GM21529 (cell line): ENCODE measurements around the gene KRTAP5-1.
"Not testable (repeated sequence)": the region's sequence is repeated elsewhere in the genome, so short reads cannot be mapped to it uniquely, and the experiment has no call there.

Experiments
- ATAC-seq: cut with Tn5 transposase; IDR thresholded peaks from one replicate; pipeline ENCODE4 v1.9.1; 2021; ENCODE audit not compliant: unreplicated experiment

Gene KRTAP5-1

GRCh38 chr11:1584661-1585370, at the start of gene KRTAP5-1:
TSS of gene KRTAP5-1 (minus strand) at chr11:1585283. CDS start at chr11:1585249, 34 bp downstream.
- ATAC-seq = not testable (repeated sequence)

GRCh38 chr11:1633864-1634263, 48.8 kb upstream of the KRTAP5-1 start:
- ATAC-seq = no peak

- ATAC-seq = no peak
Observed at GRCh38 chr11:1632053-1632714, 47.1 kb upstream of the KRTAP5-1 start.

- no peak for ATAC-seq
Observed at GRCh38 chr11:1631066-1631568, 46.0 kb upstream of the KRTAP5-1 start.

- ATAC-seq = no peak
Observed at GRCh38 chr11:1630271-1630670, 45.2 kb upstream of the KRTAP5-1 start.

- ATAC-seq = no peak
Observed at GRCh38 chr11:1629326-1630185, 44.5 kb upstream of the KRTAP5-1 start, which contains the start of gene KRTAP5-5. TSS of gene KRTAP5-5 (plus strand) at chr11:1629775. CDS start at chr11:1629841, 66 bp downstream.

- ATAC-seq = no peak
Observed at GRCh38 chr11:1628506-1629325, 43.6 kb upstream of the KRTAP5-1 start.

- ATAC-seq = no peak
Observed at GRCh38 chr11:1625541-1625940, 40.5 kb upstream of the KRTAP5-1 start.

GRCh38 chr11:1624621-1625020, 39.5 kb upstream of the KRTAP5-1 start:
- ATAC-seq = no peak

- ATAC-seq = no peak
Observed at GRCh38 chr11:1623716-1624115, 38.6 kb upstream of the KRTAP5-1 start.

- ATAC-seq = no peak
Observed at GRCh38 chr11:1622086-1622485, 37.0 kb upstream of the KRTAP5-1 start, which contains the start of gene KRTAP5-4. TSS of gene KRTAP5-4 (minus strand) at chr11:1622138. CDS start at chr11:1622093, 45 bp downstream.

GRCh38 chr11:1619449-1619848, 34.4 kb upstream of the KRTAP5-1 start:
- no peak for ATAC-seq

GRCh38 chr11:1618231-1618630, 33.1 kb upstream of the KRTAP5-1 start:
- no peak for ATAC-seq

GRCh38 chr11:1608363-1608762, 23.3 kb upstream of the KRTAP5-1 start, which contains the start of gene KRTAP5-3:
TSS of gene KRTAP5-3 (minus strand) at chr11:1608463. CDS start at chr11:1608385, 78 bp downstream.
- no peak for ATAC-seq

- not testable (repeated sequence) for ATAC-seq
Observed at GRCh38 chr11:1607901-1608300, 22.8 kb upstream of the KRTAP5-1 start.

- not testable (repeated sequence) for ATAC-seq
Observed at GRCh38 chr11:1607156-1607845, 22.2 kb upstream of the KRTAP5-1 start.

- peak; percentile 91 for ATAC-seq
Observed at GRCh38 chr11:1605923-1606322, 20.8 kb upstream of the KRTAP5-1 start.

- ATAC-seq = no peak
Observed at GRCh38 chr11:1604711-1605110, 19.6 kb upstream of the KRTAP5-1 start.

- no peak for ATAC-seq
Observed at GRCh38 chr11:1604181-1604580, 19.1 kb upstream of the KRTAP5-1 start.

GRCh38 chr11:1603629-1604028, 18.5 kb upstream of the KRTAP5-1 start:
- ATAC-seq = no peak
